Lung microvascular endothelial cell (primary cell): ENCODE data around the gene SPATA6. TPM values are rescaled to one million over a fixed set of nuclear protein-coding genes. Genes with fewer than 3 reads are reported as not detected.
"Not testable (repeated sequence)": the region's sequence is repeated elsewhere in the genome, so short reads cannot be mapped to it uniquely, and the experiment has no call there.

ENCODE experiments used
- DNase-seq, 2 donors: peaks; one replicate each; pipeline versions ENCODE4 v3.0.0 to v3.0.0-alpha.2; 2010; ENCODE audit warnings: low read depth in 2 of 2
- total RNA-seq: library from RNA; depleted of rRNA; stranded (reverse); fragments of >200 nt; gene quantifications from 2 replicates; pipeline ENCODE4 v1.2.1, GENCODE V29; 2014

Gene SPATA6
- 0.65 and 1.2 TPM in 2 replicates for total RNA-seq

- DNase-seq: peak; percentile 89 to 95
These were observed at the start of gene SPATA6 for GRCh38 chr1:48471691-48472576. SPATA6 (minus strand) TSS chr1:48472204; CDS start chr1:48472008, 196 bp downstream.

GRCh38 chr1:48519896-48520295, 47.9 kb upstream of the SPATA6 start:
- not testable (repeated sequence) for DNase-seq

GRCh38 chr1:48506870-48507269, 34.9 kb upstream of the SPATA6 start:
- no peak for DNase-seq

- DNase-seq: no peak
These were observed 28.8 kb upstream of the SPATA6 start for GRCh38 chr1:48500541-48501450.

- no peak for DNase-seq
These were observed 27.3 kb upstream of the SPATA6 start for GRCh38 chr1:48499211-48499735.

GRCh38 chr1:48498096-48498791, 26.2 kb upstream of the SPATA6 start:
- peak; percentile 73 to 80 for DNase-seq

- no peak for DNase-seq
These were observed 23.9 kb upstream of the SPATA6 start for GRCh38 chr1:48495911-48496310.

- DNase-seq: no peak
These were observed 23.2 kb upstream of the SPATA6 start for GRCh38 chr1:48495166-48495565.

- peak; percentile 74 to 80 for DNase-seq
These were observed 22.2 kb upstream of the SPATA6 start for GRCh38 chr1:48493970-48494769.

GRCh38 chr1:48493041-48493440, 21.0 kb upstream of the SPATA6 start:
- DNase-seq: peak in 1 of 2 donors; percentile 29

GRCh38 chr1:48492392-48492791, 20.4 kb upstream of the SPATA6 start:
- DNase-seq: peak; percentile 52 to 63

GRCh38 chr1:48488721-48489120, 16.7 kb upstream of the SPATA6 start:
- DNase-seq: no peak

- no peak for DNase-seq
These were observed 8.5 kb upstream of the SPATA6 start for GRCh38 chr1:48480504-48480903.

GRCh38 chr1:48480023-48480422, 8.0 kb upstream of the SPATA6 start:
- DNase-seq: not testable (repeated sequence)

- no peak for DNase-seq
These were observed 634 bp upstream of the SPATA6 start for GRCh38 chr1:48472638-48473037.

GRCh38 chr1:48470950-48471690, 884 bp downstream of the SPATA6 start:
- peak in 1 of 2 donors; percentile 2 for DNase-seq

GRCh38 chr1:48470481-48470855, 1.5 kb downstream of the SPATA6 start:
- peak; percentile 25 to 53 for DNase-seq

- peak in 1 of 2 donors; percentile 83 for DNase-seq
These were observed 2.2 kb downstream of the SPATA6 start for GRCh38 chr1:48469616-48470480.

- no peak for DNase-seq
These were observed 5.4 kb downstream of the SPATA6 start for GRCh38 chr1:48466594-48466993.
